Ecto neural progenitor cell (in vitro differentiated cells): ENCODE results near the gene TEKTIP1.

Experiments used
- DNase-seq: peaks from one replicate; pipeline ENCODE4 v3.0.0-alpha.2; 2018; ENCODE audit warnings: low spot score

TEKTIP1 gene

DNA sequence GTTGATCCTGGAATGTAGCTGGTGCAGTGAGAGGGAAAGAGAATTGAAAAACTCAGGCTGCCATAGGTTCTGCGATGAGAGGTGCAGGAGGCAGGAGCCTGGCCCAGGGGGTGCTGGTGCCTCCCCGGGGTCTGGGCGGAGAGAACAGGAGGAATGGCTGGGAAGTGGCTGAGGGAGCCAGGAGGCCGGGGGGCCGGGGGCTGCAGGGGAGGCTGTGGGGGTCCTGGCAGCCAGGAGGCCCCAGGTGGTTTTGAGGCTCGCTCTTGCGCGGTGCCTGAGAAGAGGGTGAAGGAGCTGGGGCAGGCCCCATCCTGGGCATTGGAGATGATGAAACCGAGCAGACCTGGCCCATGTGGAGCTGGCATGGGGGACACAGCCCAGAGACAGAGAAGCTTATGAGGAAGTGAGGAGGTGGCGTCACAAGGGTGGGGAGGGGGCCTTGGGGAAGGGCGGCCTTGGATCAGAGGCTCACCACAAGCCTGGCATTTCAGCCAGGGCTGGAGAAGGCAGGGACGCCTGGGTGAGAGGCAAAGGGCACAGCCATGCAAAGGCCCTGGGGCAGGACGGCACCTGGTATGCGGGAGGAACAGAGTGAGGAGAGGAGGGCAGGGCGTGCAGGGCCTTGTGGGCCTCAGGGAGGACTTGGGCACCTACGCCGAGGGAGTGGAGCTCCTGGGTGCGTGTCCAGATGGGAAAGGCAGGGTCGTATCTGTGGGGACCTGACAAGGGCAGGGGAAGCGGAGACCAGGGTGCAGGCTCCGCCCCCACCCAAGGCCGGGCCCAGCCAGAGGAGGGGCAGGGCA lies 1.3 kb upstream of the TEKTIP1 start:
- no peak for DNase-seq

DNA sequence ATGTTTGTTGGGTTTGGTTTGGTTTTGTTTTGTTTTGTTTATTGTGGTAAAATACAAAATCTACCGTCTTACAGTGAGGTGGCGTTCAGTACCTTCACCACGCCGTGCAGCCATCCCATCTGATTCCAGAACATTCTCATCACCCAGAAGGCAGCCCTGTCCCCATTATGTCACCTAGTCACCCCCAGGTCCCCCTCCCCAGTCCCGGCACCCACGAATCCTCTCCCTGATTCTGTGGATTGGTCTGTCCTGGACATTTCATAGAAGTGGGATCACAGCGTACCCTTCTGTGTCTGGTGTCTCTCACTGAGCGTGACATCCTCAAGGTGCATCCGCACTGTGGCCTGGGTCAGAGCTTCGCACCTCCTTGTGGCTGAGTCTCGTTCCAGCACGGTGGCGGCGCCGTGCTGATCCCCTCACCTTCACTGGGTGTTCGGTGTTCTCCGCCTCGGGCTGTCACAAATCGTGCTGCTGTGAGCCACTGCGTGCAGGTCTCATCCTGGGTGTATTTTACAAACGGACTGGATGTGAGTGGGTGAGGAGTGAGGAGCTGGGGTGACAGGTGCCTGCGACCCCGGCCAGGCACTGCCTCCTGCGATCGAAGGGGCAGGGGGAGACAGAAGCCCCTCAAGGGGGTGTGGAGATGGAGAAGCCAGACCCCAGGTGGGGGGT lies 580 bp upstream of the TEKTIP1 start:
- DNase-seq = no peak

DNA sequence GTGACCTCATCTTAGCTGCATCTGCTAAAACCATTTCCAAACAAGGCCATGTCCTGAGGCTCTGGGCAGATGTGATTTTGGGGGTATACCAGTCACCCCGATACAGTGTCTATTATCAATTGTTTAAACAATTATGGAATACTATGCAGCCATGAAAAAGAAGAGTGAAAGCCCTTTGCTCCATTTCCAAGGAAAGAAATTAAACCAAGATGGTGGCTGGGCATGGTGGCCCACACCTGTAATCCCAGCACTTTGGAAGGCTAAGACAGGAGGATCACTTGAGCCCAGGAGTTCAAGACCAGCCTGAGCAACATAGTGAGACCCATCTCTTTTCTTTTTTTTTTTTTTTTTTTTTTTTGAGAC lies 763 bp downstream of the TEKTIP1 start:
- DNase-seq = no peak

DNA sequence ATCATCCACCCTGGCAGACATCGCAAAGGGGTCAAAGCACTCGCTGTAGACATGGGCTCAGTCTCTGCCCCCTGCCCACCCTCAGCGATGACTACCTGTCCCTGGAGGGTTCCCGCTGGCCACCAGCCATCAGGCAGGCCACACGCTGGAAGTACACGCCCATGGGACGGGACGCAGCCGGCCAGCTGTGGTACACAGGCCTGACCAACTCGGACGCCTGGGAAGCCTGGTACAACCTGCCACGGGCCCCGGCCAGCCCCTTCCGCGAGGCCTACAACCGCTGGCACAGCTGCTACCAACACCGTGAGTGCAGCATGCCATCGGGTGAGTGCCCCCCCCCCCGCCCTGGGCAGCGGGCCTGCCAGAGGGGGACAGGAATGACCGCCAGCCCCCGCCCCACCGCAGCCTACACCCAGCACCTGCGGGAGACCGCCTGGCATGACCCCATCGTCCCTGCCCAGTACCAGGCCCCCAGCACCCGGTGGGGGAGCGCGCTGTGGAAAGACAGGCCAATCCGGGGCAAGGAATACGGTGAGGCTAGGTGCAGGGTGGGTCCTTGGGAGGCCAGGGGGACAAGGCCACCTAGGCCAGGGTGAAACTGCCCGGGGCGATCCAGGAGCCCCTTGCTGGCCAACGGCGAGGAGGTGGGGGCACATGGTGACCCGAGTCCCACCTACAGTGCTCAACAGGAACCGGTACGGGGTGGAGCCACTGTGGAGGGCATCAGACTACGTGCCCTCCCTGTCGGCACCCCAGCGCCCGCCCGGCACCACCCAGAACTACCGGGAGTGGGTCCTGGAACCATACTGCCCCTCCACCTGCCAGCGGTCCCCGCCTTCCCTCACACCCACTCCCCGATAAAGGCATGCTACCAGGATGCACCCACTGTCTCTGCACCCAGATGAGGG lies 4.4 kb downstream of the TEKTIP1 start:
- no peak for DNase-seq

DNA sequence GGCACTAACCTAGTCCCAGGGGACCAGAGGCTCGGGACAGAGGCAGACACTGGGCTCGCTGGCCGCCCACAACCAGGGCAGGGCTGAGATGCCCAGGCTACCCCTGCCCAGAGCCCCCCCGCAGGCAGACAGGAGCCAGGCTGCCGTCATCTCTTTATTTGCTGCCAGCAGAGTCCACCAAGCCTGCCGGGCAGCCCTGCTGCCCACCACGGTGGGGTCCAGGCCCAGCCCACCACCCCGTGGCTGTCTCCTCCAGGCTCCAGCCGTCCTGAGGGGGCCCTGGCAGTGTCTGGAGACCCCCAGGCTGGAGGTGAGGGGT lies 5.0 kb downstream of the TEKTIP1 start:
- DNase-seq = no peak

GRCh38 chr19:3544742-3545668 lies 6.0 kb downstream of the TEKTIP1 start:
- DNase-seq = peak; percentile 92

GRCh38 chr19:3545669-3546034 lies 6.7 kb downstream of the TEKTIP1 start:
- no peak for DNase-seq

- no peak for DNase-seq
Observed at GRCh38 chr19:3546119-3546518, 7.1 kb downstream of the TEKTIP1 start.

DNA sequence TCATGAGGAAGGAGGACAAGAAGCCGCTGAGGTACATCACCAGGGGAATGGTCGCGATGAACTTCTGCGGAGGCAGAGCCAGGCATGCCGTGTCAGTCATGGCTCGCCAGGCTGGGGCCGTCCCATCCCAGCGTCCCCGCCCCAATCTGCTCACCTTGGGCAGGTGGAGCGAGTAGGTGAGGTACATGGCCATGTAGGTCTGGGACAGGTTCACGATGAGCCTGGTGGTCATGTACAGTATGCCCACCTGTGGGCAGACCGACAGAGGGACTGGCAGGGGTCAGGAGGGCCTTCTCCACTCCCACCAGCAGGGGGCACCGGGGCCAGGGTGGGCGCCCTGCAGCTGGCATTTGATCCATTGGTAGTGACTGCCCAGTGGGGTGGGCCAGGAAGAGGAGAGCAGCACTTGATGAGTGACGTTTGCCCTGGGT lies 8.3 kb downstream of the TEKTIP1 start:
- no peak for DNase-seq

DNA sequence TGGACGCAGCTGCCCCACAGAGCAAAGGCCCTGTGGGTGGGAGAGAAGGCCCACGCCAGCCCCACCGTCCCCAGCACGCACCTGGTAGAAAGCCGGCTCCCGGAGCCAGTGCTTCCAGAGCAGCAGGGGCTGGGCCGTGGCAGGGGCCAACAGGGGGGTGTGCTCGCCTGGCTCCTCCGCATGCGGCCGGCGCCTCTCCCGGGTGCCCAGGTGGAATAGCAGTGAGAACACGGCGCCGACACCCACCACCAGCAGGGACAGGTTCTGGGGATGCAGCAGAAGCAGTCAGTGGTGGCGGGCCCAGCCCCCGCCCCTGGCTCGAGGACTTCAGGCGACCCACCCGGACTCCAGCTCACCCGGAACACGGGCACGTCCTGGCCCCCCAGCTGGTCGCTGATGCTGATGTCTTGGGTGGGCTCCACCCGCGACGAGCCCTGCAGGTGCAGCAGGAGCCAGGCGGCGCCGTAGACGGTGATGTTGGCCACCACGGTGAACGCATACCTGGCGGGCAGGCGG lies 8.9 kb downstream of the TEKTIP1 start:
- DNase-seq = no peak

GRCh38 chr19:3548606-3549005 lies 9.6 kb downstream of the TEKTIP1 start:
- DNase-seq = no peak

- no peak for DNase-seq
Observed at GRCh38 chr19:3549816-3550215, 10.8 kb downstream of the TEKTIP1 start.

DNA sequence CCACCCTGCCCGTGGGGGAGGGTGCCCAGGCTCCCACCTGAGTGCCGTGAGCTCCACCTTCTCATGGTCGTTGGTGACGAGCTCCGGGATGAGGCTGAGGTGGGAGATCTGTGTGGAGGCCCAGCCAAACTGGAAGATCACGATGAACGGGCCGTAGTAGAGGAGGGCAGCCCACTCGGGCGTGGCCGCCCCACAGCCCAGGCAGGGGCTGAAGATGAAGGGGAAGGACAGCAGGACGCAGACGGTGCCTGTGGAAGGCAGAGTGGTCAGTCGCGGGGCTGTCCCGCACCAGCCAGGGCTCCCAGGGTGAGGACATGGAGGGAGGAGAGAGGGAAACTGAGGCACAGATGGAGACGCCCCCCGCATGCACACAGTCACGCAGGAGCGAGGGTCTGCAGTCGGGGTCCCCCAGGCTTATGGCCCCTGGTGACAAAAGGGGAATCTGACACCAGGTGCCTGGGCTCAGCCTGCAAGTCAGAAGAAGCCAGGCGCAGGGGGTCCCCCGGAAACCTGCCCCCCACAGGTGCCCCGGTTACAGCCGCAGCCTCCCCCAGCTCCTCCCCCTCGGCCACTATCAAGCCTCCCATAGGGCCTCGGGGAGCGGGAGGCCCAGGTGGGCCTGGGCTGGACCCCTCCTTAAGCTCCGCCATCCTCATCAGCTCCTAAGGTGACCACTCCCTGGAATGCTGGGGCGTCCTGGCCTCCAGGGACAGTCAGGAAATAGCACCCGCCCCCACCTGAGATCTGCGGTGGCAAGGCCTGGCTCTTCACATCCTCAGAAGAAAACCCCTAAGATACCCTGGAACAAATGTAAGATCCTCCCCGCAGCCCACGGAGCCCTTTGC lies 12.2 kb downstream of the TEKTIP1 start:
- DNase-seq = no peak

DNA sequence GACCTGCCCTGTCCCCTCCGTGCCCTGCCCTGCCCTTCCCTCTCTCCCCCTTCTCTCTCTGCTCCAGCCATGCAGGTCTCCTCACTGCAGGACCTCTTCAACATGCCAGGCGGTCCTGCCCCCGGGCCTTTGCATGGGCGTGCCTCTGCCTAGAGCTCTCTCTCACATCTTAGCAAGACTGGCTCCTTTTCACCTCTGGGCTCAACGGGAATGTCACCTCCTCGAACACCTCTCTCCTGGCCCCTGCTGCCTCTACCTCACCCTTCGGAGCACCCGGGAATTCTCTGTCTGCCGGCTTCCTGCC lies 12.8 kb downstream of the TEKTIP1 start:
- DNase-seq = no peak

DNA sequence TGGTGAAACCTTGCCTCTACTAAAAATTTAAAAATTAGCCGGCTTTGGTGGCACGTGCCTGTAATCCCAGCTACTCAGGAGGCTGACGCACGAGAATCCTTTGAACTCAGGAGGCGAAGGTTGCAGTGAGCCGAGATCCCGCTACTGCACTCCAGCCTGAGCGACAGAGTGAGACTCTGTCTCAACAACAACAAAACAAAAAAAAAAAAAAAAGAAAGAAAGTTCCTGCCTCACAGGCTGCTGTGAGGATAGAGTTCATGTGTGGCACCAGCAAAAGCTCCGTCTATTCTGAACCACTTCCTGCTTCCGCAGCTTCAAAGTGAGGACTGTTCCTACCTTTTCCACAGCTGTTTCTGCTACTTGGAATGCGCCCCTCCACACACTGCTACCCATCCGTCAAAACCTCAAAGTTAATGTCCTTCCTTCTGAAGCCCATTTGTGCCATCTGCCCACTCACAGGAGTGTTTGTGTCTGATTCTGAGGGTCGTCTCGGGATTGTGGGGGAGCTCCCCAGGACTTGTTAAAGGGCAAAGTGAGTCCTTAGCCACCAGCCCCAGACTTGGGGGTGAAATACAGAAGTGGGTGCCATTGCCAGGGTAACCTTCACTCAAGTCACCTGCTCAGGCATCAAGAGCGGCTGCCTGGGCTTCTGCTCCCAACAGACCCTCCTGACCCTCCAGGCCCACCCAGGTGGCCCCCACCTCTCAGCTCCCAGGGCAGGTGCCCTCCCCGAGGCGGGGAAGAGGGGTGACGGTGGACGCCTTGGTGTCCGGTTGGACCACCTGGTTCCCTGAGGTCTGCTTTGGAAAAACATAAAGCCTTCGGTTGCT lies 15.5 kb downstream of the TEKTIP1 start:
- no peak for DNase-seq

GRCh38 chr19:3555653-3556422 lies 16.9 kb downstream of the TEKTIP1 start:
- no peak for DNase-seq

DNA sequence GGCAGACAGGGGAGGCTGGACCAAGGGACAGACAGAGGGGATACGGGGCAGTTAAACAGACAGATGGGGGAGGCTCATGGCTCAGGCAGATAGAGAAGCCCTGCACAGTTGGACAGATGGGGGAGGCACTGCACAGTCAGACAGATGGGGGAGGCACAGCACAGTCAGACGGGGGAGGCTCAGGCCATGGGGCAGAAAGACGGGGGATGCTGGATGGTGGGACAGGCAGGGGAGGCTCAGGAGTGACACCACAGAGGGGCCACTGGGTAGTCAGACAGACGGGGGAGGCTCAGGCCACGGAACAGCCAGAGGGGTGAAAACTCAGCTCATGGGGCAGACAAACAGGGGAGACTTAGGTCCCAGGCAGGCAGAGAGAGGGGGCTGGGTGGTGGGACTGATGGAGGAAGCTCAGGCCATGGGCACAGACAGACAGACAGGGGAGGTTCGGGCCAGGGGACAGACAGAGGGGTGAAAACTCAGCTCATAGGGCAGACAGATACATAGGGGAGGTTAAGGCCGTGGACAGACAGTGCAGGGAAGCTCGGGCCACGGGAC lies 17.5 kb downstream of the TEKTIP1 start:
- DNase-seq = no peak

GRCh38 chr19:3556978-3557460 lies 18.0 kb downstream of the TEKTIP1 start:
- peak; percentile 62 for DNase-seq
